Skeletal muscle satellite cell (primary cell): ENCODE results near the gene CCBE1.

Experiments
- H3K27me3 ChIP-seq: 2 replicates; pipeline ENCODE4 v1.7.0; 2013; ENCODE audit warnings: low read length; ENCODE audit not compliant: control insufficient read depth, insufficient read depth
- H3K36me3 ChIP-seq: 2 replicates; pipeline ENCODE4 v1.7.0; 2013; ENCODE audit warnings: mild to moderate bottlenecking, control low read depth, low read length; ENCODE audit not compliant: insufficient read depth
- H3K4me1 ChIP-seq: 2 replicates; pipeline ENCODE4 v1.7.0; 2013; ENCODE audit warnings: low read length; ENCODE audit not compliant: control insufficient read depth, insufficient read depth
- H3K4me2 ChIP-seq: 2 replicates; pipeline ENCODE4 v1.7.0; 2013; ENCODE audit warnings: mild to moderate bottlenecking, low read length
- H3K4me3 ChIP-seq: 2 replicates; pipeline ENCODE4 v1.7.0; 2013; ENCODE audit warnings: low read length
- H3K9ac ChIP-seq: 2 replicates; pipeline ENCODE4 v1.7.0; 2013; ENCODE audit warnings: mild to moderate bottlenecking, low read depth, low read length, moderate library complexity
- H3K9me3 ChIP-seq: replicated peaks from 2 replicates; pipeline ENCODE4 v1.7.0; 2013; ENCODE audit warnings: mild to moderate bottlenecking, control low read depth, low read length

The CCBE1 gene

DNA sequence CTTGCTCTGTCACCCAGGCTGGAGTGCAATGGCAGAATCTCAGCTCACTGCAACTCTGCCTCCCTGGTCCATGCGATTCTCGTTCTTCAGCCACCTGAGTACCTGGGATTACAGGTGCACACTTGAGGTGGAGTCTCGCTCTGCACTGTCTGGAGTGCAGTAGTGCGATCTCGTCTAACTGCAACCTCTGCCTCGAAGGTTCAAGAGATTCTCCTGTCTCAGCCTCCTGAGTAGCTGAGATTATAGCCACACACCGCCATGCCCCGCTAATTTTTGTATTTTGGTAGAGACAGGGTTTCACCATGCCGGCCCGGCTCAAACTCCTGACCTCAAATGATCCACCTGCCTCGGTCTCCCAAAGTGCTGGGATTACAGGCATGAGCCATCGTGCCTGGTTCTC, 83.3 kb downstream of the CCBE1 start:
- Histone ChIP-seq H3K4me1 (peaks cover 29% of the 10 kb centered on the region), H3K4me3 (no peak overlapping the region), H3K4me2 (no peak overlapping the region), H3K36me3 (peaks cover 3% of the 10 kb centered on the region), H3K27me3 (no peaks in the 10 kb centered on the region), H3K9ac (no peak overlapping the region), H3K9me3 (no peaks in the 10 kb centered on the region)

DNA sequence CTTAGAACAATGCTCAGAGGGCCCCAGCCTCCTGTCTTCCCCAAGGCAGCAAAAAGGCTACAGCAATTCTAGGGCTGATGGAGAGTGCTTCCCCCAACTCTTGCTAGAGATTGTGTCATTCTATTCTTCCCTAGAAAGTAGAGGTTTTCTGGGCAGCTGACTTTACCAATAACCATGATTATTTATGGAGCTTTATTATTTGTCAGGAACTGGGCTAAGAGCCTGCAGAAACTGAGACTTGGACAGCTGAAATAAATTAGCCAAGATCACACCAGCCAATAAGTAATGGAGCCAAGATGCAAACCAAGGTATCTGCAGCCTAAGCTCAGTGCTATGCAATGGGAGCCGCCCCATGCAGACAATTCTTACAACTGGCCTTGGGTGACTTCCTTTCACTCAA, 84.8 kb downstream of the CCBE1 start:
- H3K36me3 ChIP-seq = peaks cover 3% of the 10 kb centered on the region
- no peaks in the 10 kb centered on the region for H3K27me3 ChIP-seq
- no peaks in the 10 kb centered on the region for H3K9me3 ChIP-seq
- peaks cover 24% of the 10 kb centered on the region for H3K4me1 ChIP-seq
- no peak overlapping the region for H3K4me2 ChIP-seq
- no peak overlapping the region for H3K4me3 ChIP-seq
- H3K9ac ChIP-seq = no peak overlapping the region

DNA sequence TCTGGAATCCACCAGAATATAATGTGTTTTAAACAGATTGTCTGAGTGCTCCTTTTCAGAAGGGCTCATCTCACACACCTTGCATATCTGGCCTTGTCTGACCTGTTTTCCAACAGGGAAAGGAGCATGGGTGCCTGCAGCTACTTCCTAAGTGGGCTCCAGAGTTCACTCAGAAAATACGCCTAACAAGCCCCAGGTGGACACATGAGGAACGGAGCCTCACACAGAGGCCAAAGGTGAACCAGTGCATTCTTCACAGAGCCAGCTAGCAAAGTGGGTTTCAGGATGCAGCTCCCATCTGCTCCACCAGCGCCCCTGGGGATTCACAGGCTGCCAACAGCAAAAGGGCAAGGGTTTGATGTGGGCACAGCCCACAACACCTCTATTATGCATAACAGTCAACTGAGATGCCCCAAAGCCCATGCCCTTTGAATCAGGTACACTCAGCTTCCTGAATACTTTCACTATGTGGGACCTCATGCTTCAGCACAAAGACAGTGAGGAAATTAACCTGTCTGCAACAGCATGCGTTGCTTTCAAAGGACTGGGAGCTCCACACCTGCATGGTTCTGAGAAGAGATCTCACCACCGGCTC, 86.6 kb downstream of the CCBE1 start:
- Histone ChIP-seq H3K9me3 (no peaks in the 10 kb centered on the region), H3K4me3 (no peak overlapping the region), H3K4me2 (no peak overlapping the region), H3K36me3 (peaks cover 3% of the 10 kb centered on the region), H3K4me1 (peaks cover 25% of the 10 kb centered on the region), H3K9ac (no peak overlapping the region), H3K27me3 (no peaks in the 10 kb centered on the region)

DNA sequence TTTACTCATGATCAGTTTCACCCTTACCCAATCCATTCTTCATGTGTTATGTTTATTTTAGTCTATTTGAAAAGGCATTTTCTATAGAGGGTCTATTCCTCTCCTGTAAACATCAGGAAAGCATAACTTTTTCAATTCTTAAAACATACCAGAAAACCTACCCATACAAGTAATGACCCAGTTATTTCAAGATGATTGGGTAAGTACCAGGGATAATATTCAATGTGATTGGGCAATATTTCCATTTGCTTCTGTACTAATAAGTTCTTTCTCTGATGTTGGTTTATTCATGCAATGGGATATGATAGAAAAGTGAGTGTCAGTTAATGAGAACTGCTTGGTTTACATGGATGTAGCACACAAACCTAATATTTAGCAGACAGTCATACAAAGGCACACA, 87.6 kb downstream of the CCBE1 start:
- Histone ChIP-seq H3K27me3 (no peaks in the 10 kb centered on the region), H3K9me3 (no peaks in the 10 kb centered on the region), H3K4me3 (no peak overlapping the region), H3K9ac (no peak overlapping the region), H3K4me2 (no peak overlapping the region), H3K4me1 (peaks cover 35% of the 10 kb centered on the region), H3K36me3 (peaks cover 3% of the 10 kb centered on the region)

DNA sequence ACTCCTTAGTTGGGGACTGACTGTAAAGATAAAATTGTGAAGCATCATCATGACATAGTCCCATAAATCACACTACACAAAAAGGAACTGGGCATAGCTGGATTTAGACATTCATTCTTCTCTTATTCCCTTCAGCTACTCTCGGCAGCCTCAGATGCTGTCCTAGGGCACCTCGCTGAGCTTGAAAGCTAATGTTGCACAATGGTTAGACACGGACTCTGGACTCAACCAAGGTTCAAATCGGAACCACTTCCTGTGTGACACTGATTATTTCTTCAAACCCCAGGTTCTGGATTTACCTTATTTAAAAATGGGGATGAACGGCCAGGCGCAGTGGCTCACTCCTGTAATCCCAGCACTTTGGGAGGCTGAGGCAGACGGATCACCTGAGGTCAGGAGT, 89.8 kb downstream of the CCBE1 start:
- peaks cover 3% of the 10 kb centered on the region for H3K36me3 ChIP-seq
- H3K27me3 ChIP-seq = no peaks in the 10 kb centered on the region
- H3K4me2 ChIP-seq = no peak overlapping the region
- H3K9me3 ChIP-seq = no peaks in the 10 kb centered on the region
- no peak overlapping the region for H3K9ac ChIP-seq
- H3K4me3 ChIP-seq = no peak overlapping the region
- H3K4me1 ChIP-seq = peaks cover 30% of the 10 kb centered on the region

DNA sequence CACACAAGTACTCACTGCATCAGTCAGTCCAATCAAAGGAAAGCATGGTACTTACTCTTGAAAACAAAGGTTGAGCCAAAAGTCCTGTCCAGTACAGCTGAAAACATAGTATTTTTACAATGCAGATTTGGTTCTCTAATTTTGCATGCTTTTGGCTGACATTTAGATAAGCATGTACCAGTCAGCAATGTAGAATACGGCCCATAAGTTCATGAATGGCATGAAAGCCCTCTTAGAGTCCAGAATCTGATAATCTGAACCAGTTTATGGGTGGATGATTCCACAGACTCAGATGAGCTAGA, 90.2 kb downstream of the CCBE1 start:
- Histone ChIP-seq H3K9ac (no peak overlapping the region), H3K4me3 (no peak overlapping the region), H3K4me2 (no peak overlapping the region), H3K9me3 (no peaks in the 10 kb centered on the region), H3K4me1 (peaks cover 29% of the 10 kb centered on the region), H3K27me3 (no peaks in the 10 kb centered on the region), H3K36me3 (peaks cover 3% of the 10 kb centered on the region)

DNA sequence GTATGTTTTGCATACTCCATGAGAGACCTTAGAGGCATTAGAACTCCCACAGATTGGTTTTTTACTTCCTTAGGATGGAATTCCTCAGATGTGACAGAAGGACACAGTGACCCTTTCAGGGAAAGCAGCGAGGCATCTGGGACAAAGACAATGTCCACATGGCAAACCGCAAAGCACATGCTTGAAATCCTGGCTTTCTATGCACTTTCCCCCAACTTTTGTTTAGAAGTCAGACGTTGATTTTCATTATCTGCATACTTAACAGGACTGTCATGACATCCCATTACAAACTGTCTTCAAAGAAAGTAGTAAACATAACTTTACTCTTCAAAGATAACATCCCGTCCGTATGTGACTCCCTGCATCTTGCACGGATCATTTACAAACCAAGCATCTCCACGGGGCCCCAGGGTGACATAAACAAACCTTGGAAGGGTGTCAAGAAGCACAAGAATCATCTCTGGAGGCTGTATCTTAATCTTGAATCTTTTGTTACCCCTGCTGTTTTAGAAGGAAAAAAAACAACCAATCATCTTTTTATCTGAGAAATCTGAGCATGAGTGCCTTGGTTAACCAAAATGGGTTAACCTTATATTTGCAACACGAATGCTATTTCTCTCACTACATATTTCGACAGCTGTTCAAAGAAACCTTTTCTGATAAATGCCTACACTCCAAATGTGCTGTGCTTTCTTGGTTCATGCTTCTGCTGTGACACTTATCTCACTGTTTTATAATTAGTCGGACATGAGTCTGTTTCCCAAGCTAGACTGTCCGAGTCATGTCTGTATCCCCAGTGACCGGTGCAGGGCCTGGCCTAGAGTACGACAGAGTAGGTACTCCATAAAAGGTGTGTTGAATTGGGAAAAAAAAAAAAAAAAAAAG, 90.8 kb downstream of the CCBE1 start:
- H3K27me3 ChIP-seq = no peaks in the 10 kb centered on the region
- H3K36me3 ChIP-seq = peaks cover 3% of the 10 kb centered on the region
- H3K9me3 ChIP-seq = no peaks in the 10 kb centered on the region
- H3K4me2 ChIP-seq = peak overlapping the region; percentile 2
- no peak overlapping the region for H3K4me3 ChIP-seq
- H3K9ac ChIP-seq = no peak overlapping the region
- peaks cover 29% of the 10 kb centered on the region for H3K4me1 ChIP-seq

DNA sequence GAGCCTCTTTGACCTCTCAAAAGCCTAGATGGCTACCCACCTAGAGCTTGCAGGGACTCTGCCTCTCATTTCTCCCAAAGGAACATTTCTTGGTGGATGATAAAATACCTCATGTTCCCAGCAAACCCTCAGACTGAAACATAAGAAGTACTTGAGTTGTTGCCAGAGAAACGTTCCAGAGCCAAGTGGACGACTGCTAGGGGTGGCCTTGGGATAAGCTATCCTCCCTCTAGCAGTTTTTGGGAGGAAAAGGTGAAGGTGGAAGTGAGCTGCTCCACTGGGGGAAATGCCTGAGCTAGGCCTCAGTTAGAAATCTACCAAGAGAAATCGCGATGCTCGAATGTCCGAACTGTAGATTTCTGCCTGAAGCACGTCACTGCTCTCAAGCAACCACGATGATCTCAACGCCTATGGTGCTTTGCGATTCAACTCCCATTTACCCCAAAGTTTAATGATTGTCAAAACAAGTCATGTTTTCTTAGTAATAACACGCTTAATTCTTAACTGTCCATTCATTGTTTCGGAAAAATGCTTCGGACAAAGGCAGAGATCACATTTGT, 91.5 kb downstream of the CCBE1 start:
- H3K9me3 ChIP-seq = no peaks in the 10 kb centered on the region
- no peak overlapping the region for H3K4me2 ChIP-seq
- peaks cover 29% of the 10 kb centered on the region for H3K4me1 ChIP-seq
- H3K36me3 ChIP-seq = no peaks in the 10 kb centered on the region
- no peak overlapping the region for H3K4me3 ChIP-seq
- no peaks in the 10 kb centered on the region for H3K27me3 ChIP-seq
- no peak overlapping the region for H3K9ac ChIP-seq

GRCh38 chr18:59604877-59605276, 92.3 kb downstream of the CCBE1 start:
- Histone ChIP-seq H3K27me3 (no peaks in the 10 kb centered on the region), H3K9ac (no peak overlapping the region), H3K4me3 (no peak overlapping the region), H3K36me3 (no peaks in the 10 kb centered on the region), H3K9me3 (no peaks in the 10 kb centered on the region), H3K4me2 (no peak overlapping the region), H3K4me1 (peaks cover 29% of the 10 kb centered on the region)

- no peak overlapping the region for H3K4me2 ChIP-seq
- no peaks in the 10 kb centered on the region for H3K9me3 ChIP-seq
- H3K27me3 ChIP-seq = no peaks in the 10 kb centered on the region
- no peak overlapping the region for H3K4me3 ChIP-seq
- no peak overlapping the region for H3K9ac ChIP-seq
- peaks cover 28% of the 10 kb centered on the region for H3K4me1 ChIP-seq
- H3K36me3 ChIP-seq = no peaks in the 10 kb centered on the region
Observed at GRCh38 chr18:59597049-59597448, 100.2 kb downstream of the CCBE1 start.

- H3K9me3 ChIP-seq = no peaks in the 10 kb centered on the region
- no peak overlapping the region for H3K4me3 ChIP-seq
- H3K4me2 ChIP-seq = peak overlapping the region; percentile 35
- H3K36me3 ChIP-seq = no peaks in the 10 kb centered on the region
- H3K9ac ChIP-seq = peak overlapping the region; percentile 12
- H3K27me3 ChIP-seq = no peaks in the 10 kb centered on the region
- H3K4me1 ChIP-seq = peaks cover 28% of the 10 kb centered on the region
Observed at GRCh38 chr18:59593291-59593717, 103.9 kb downstream of the CCBE1 start.

- Histone ChIP-seq H3K27me3 (no peaks in the 10 kb centered on the region), H3K9me3 (no peaks in the 10 kb centered on the region), H3K9ac (no peak overlapping the region), H3K4me3 (no peak overlapping the region), H3K4me1 (peaks cover 28% of the 10 kb centered on the region), H3K36me3 (no peaks in the 10 kb centered on the region), H3K4me2 (peak overlapping the region; percentile 35)
Observed at GRCh38 chr18:59592624-59593023, 104.6 kb downstream of the CCBE1 start.
